H1 (cell line): ENCODE data around the gene CPA2. TPM values are rescaled to one million over a fixed set of nuclear protein-coding genes. Genes with fewer than 3 reads are reported as not detected.
A peak's percentile ranks its signal among the peaks of the same experiment; 100 is the strongest.

ENCODE experiments used
- CTCF ChIA-PET: fragments of 300-600 bp; sonication (Branson Sonifier 250); formaldehyde crosslinking; loops from one replicate; lab custom pipeline; 2021; ENCODE audit not compliant: partially characterized antibody; lab: Charles Lee
- POLR2A ChIA-PET: fragments of 300-600 bp; sonication (Branson Sonifier 250); formaldehyde crosslinking; loops from one replicate; lab custom pipeline; 2021; ENCODE audit warnings: inconsistent platforms; ENCODE audit not compliant: partially characterized antibody; lab: Charles Lee
- DNase-seq, 2 experiments: peaks; one replicate each; pipeline versions ENCODE4 v3.0.0 to v3.0.0-alpha.2; 2010 to 2022; ENCODE audit warnings: low spot score in 2 of 2, low read depth in 1 of 2, mixed read lengths in 1 of 2
- FAIRE-seq: peaks from 2 replicates; lab custom pipeline; 2011; peaks lifted over from hg19 to GRCh38; lab: Jason Lieb, UNC
- H2AFZ ChIP-seq: 2 replicates; pipeline ENCODE4 v1.8.1; 2012; ENCODE audit warnings: low read length, inconsistent platforms
- H2AK5ac ChIP-seq: 2 replicates; pipeline ENCODE4 v1.6.1; 2013; ENCODE audit warnings: low read depth, low read length
- H2BK120ac ChIP-seq: replicated peaks from 2 replicates; pipeline ENCODE3; 2013; ENCODE audit warnings: low read depth, low read length, inconsistent platforms
- H2BK12ac ChIP-seq: 2 replicates; pipeline ENCODE4 v1.6.1; 2013; ENCODE audit warnings: low read depth, low read length
- H2BK15ac ChIP-seq: 2 replicates; pipeline ENCODE4 v1.6.1; 2013; ENCODE audit warnings: low read length
- H2BK20ac ChIP-seq: 2 replicates; pipeline ENCODE4 v1.6.1; 2013; ENCODE audit warnings: low read length
- H2BK5ac ChIP-seq: 2 replicates; pipeline ENCODE4 v1.6.1; 2013; ENCODE audit warnings: low read depth, low read length
- H3K14ac ChIP-seq: 2 replicates; pipeline ENCODE4 v1.6.1; 2013; ENCODE audit warnings: inconsistent platforms; ENCODE audit not compliant: insufficient read length
- H3K18ac ChIP-seq: 2 replicates; pipeline ENCODE4 v1.6.1; 2013; ENCODE audit warnings: low read length; ENCODE audit errors: extremely low read depth
- H3K23ac ChIP-seq: 2 replicates; pipeline ENCODE4 v1.6.1; 2013; ENCODE audit warnings: inconsistent platforms; ENCODE audit not compliant: insufficient read length
- H3K23me2 ChIP-seq: 2 replicates; pipeline ENCODE4 v1.6.1; 2013; ENCODE audit warnings: low read depth, low read length
- H3K27ac ChIP-seq: 2 replicates; pipeline ENCODE4 v1.6.1; 2011; ENCODE audit warnings: low read depth, low read length, inconsistent platforms
- H3K27me3 ChIP-seq, 4 experiments: replicated peaks in 1 of 4; 1 replicate in 1 of 4; 2 replicates in 3 of 4; pipeline versions ENCODE4 v1.6.1 to v1.8.1; 2011 to 2013; ENCODE audit warnings: low read length in 3 of 4, mild to moderate bottlenecking in 3 of 4, inconsistent platforms in 2 of 4, mixed read lengths in 2 of 4, moderate library complexity in 1 of 4; ENCODE audit not compliant: control insufficient read depth in 3 of 4, insufficient read depth in 3 of 4; ENCODE audit errors: extremely low read depth in 1 of 4
- H3K36me3 ChIP-seq, 4 experiments: 2 replicates each; pipeline versions ENCODE4 v1.6.1 to v1.8.1; 2011 to 2013; ENCODE audit warnings: mild to moderate bottlenecking in 4 of 4, low read length in 3 of 4, moderate library complexity in 2 of 4, control low read depth in 1 of 4, inconsistent platforms in 1 of 4; ENCODE audit not compliant: insufficient read depth in 4 of 4, control insufficient read depth in 2 of 4
- H3K4ac ChIP-seq: replicated peaks from 2 replicates; pipeline ENCODE3; 2013; ENCODE audit warnings: low read length, low read depth, mixed read lengths, inconsistent platforms; ENCODE audit not compliant: insufficient read length
- H3K4me1 ChIP-seq, 4 experiments: replicated peaks in 1 of 4; 1 replicate in 1 of 4; 2 replicates in 3 of 4; pipeline versions ENCODE4 v1.6.1 to v1.8.1; 2011 to 2013; ENCODE audit warnings: low read length in 3 of 4, inconsistent platforms in 2 of 4, mixed read lengths in 1 of 4; ENCODE audit not compliant: insufficient read depth in 4 of 4, control insufficient read depth in 3 of 4
- H3K4me2 ChIP-seq, 2 experiments: 2 replicates each; pipeline versions ENCODE4 v1.6.1 to v1.8.1; 2011 to 2013; ENCODE audit warnings: low read depth in 2 of 2, low read length in 2 of 2, control low read depth in 1 of 2, inconsistent platforms in 1 of 2, mild to moderate bottlenecking in 1 of 2; ENCODE audit not compliant: insufficient read depth in 1 of 2
- H3K4me3 ChIP-seq, 4 experiments: fragments of 200-600, 300-600 bp in 1 of 4; sonication (generic), shearing (Covaris generic), sonication (Bioruptor Twin) in 1 of 4; 2 replicates each; pipeline versions ENCODE4 v1.5.1 to v1.8.1; 2011 to 2016; ENCODE audit warnings: low read length in 4 of 4, low read depth in 3 of 4, control low read depth in 2 of 4, inconsistent platforms in 2 of 4, mild to moderate bottlenecking in 2 of 4, mixed read lengths in 1 of 4, moderate library complexity in 1 of 4; ENCODE audit not compliant: insufficient read depth in 2 of 4; ENCODE audit errors: extremely low read depth in 1 of 4
- H3K56ac ChIP-seq: replicated peaks from 2 replicates; pipeline ENCODE3; 2013; ENCODE audit warnings: low read depth, mild to moderate bottlenecking, mixed read lengths, low read length, inconsistent platforms; ENCODE audit not compliant: insufficient read length
- H3K79me1 ChIP-seq: 2 replicates; pipeline ENCODE4 v1.6.1; 2013; ENCODE audit warnings: low read depth, low read length, control low read depth
- H3K79me2 ChIP-seq, 2 experiments: 2 replicates each; pipeline versions ENCODE4 v1.6.1 to v1.8.1; 2012 to 2013; ENCODE audit warnings: low read length in 2 of 2, mild to moderate bottlenecking in 2 of 2, inconsistent platforms in 1 of 2; ENCODE audit not compliant: insufficient read depth in 2 of 2, control insufficient read depth in 1 of 2
- H3K9ac ChIP-seq, 4 experiments: replicated peaks in 1 of 4; 1 replicate in 1 of 4; 2 replicates in 3 of 4; pipeline versions ENCODE4 v1.6.1 to v1.8.1; 2011 to 2013; ENCODE audit warnings: low read depth in 3 of 4, low read length in 3 of 4, control low read depth in 2 of 4, mild to moderate bottlenecking in 2 of 4, moderate library complexity in 2 of 4, inconsistent platforms in 1 of 4; ENCODE audit errors: extremely low read depth in 1 of 4
- H3K9me3 ChIP-seq, 2 experiments: 2 replicates each; pipeline versions ENCODE4 v1.6.1 to v1.8.1; 2012 to 2013; ENCODE audit warnings: mild to moderate bottlenecking in 2 of 2, moderate library complexity in 2 of 2, control low read depth in 1 of 2, inconsistent platforms in 1 of 2, low read depth in 1 of 2, low read length in 1 of 2, mixed read lengths in 1 of 2; ENCODE audit not compliant: insufficient read depth in 2 of 2
- H4K20me1 ChIP-seq, 2 experiments: replicated peaks in 1 of 2; 2 replicates each; pipeline versions ENCODE3 to v1.8.1; 2011 to 2013; ENCODE audit warnings: inconsistent platforms in 2 of 2, low read length in 2 of 2, mild to moderate bottlenecking in 1 of 2; ENCODE audit not compliant: insufficient read depth in 2 of 2, control insufficient read depth in 1 of 2
- H4K5ac ChIP-seq: 2 replicates; pipeline ENCODE4 v1.6.1; 2013; ENCODE audit warnings: low read length, low read depth, mixed read lengths, inconsistent platforms; ENCODE audit not compliant: insufficient read length
- H4K8ac ChIP-seq: 2 replicates; pipeline ENCODE4 v1.8.0; 2013; ENCODE audit warnings: mild to moderate bottlenecking, moderate library complexity, low read length, inconsistent platforms; ENCODE audit not compliant: insufficient read depth; ENCODE audit errors: extremely low read depth
- H4K91ac ChIP-seq: replicated peaks from 2 replicates; pipeline ENCODE3; 2013; ENCODE audit warnings: low read length, mixed read lengths, inconsistent platforms; ENCODE audit not compliant: insufficient read length
- BRCA1 ChIP-seq: IDR thresholded peaks from 2 replicates; pipeline ENCODE4 v1.6.1; 2012; ENCODE audit warnings: low read depth, low read length, improper control_type of control experiment
- CREB1 ChIP-seq: IDR thresholded peaks from 2 replicates; pipeline ENCODE4 v1.6.1; 2012; ENCODE audit warnings: inconsistent platforms
- CTCF ChIP-seq, 3 experiments: IDR thresholded peaks; 1 replicate in 2 of 3; 2 replicates in 1 of 3; pipeline versions ENCODE4 v1.5.1 to v1.6.1; 2011; ENCODE audit warnings: low read length in 3 of 3, mild to moderate bottlenecking in 3 of 3, inconsistent platforms in 2 of 3, low read depth in 1 of 3, moderate library complexity in 1 of 3; ENCODE audit not compliant: insufficient read depth in 1 of 3; ENCODE audit errors: control extremely low read depth in 1 of 3
- EGR1 ChIP-seq: IDR thresholded peaks from 2 replicates; pipeline ENCODE4 v1.6.1; 2011; ENCODE audit warnings: low read depth, low read length, borderline replicate concordance
- GTF2F1 ChIP-seq: IDR thresholded peaks from 2 replicates; pipeline ENCODE4 v1.6.1; 2012; ENCODE audit warnings: low read depth, low read length, improper control_type of control experiment, borderline replicate concordance
- RNF2 ChIP-seq: fragments of 200-900, 300-1000 bp; sonication (generic); IDR thresholded peaks from 2 replicates; pipeline ENCODE4 v1.7.1; 2016; ENCODE audit warnings: borderline replicate concordance, low read depth, mild to moderate bottlenecking, antibody characterized with exemption, low read length; ENCODE audit not compliant: poor library complexity, severe bottlenecking; ENCODE audit errors: missing control alignments
- SAP30 ChIP-seq: fragments of 300-600 bp; sonication (generic); IDR thresholded peaks from 2 replicates; pipeline ENCODE4 v1.7.1; 2012; ENCODE audit warnings: low read length, moderate library complexity, mild to moderate bottlenecking, inconsistent platforms; ENCODE audit not compliant: insufficient read depth, insufficient replicate concordance
- SIN3A ChIP-seq, 2 experiments: IDR thresholded peaks in 1 of 2; conservative IDR thresholded peaks in 1 of 2; 2 replicates each; pipeline ENCODE4 v1.6.1; 2011 to 2012; ENCODE audit warnings: low read length in 2 of 2, improper control_type of control experiment in 1 of 2, low read depth in 1 of 2, mild to moderate bottlenecking in 1 of 2
- SP1 ChIP-seq: IDR thresholded peaks from 2 replicates; pipeline ENCODE4 v1.6.1; 2011; ENCODE audit warnings: low read depth, low read length
- SUZ12 ChIP-seq: fragments of 200-600 bp; sonication (generic); IDR thresholded peaks from 2 replicates; pipeline ENCODE4 v1.6.1; 2012; ENCODE audit warnings: mild to moderate bottlenecking, inconsistent platforms, low read length, moderate library complexity, mixed read lengths
- TAF7 ChIP-seq: optimal IDR thresholded peaks from 2 replicates; pipeline ENCODE3; 2011; ENCODE audit warnings: low read depth, mild to moderate bottlenecking, inconsistent platforms, low read length, moderate library complexity, borderline replicate concordance
- WGBS, 2 experiments: shearing (Covaris generic) in 1 of 2; methylation state at CpG; one replicate each; pipeline versions ENCODE4 v1.1.6 to v1.1.7; 2013 to 2015; ENCODE audit warnings: low lambda C conversion rate in 2 of 2, mixed read lengths in 2 of 2, inconsistent platforms in 1 of 2, low coverage in 1 of 2, missing lambda C conversion rate in 1 of 2; ENCODE audit not compliant: insufficient replicate concordance in 2 of 2, insufficient coverage in 1 of 2, insufficient read length in 1 of 2; ENCODE audit errors: extremely low coverage in 1 of 2, missing lambda C conversion rate in 1 of 2; 5-methylcytosine and 5-hydroxymethylcytosine counted together
- polyA plus RNA-seq, 7 experiments: library from polyadenylated mRNA; depleted of rRNA in 3 of 7; stranded (reverse) in 5 of 7; unstranded in 2 of 7; fragments of >200 nt in 5 of 7; fragments of 200-250 nt in 2 of 7; gene quantifications; 1 replicate in 5 of 7; 2 replicates in 1 of 7; 4 replicates in 1 of 7; pipeline versions ENCODE4 v1.2.1 to v1.2.3, GENCODE V29; 2011 to 2013; ENCODE audit warnings: missing spikeins in 2 of 7, mixed read lengths in 2 of 7
- total RNA-seq: library from RNA; stranded (reverse); fragmentation: NEBNext Ultra II Directional; extraction: Animal tissue kit (Norgen Biotek cat#: 25700); gene quantifications from 2 replicates; pipeline ENCODE4 v1.2.1, GENCODE V29; 2021

Gene CPA2
- total and polyA plus RNA-seq, 2 of the 8 experiments (the other 6 are each of a cell fraction or from before 2014, with no cell fraction given) = 0.21 TPM; not detected in 1

- Histone ChIP-seq H3K56ac (no peak overlapping the region), H3K4me3 (no peak overlapping the region), H3K27ac (no peak overlapping the region), H2BK12ac (no peak overlapping the region), H3K23ac (no peak overlapping the region), H2BK120ac (no peak overlapping the region), H3K23me2 (peaks cover 1% of the 10 kb centered on the region; the same call in 1 of the 2 replicates), H3K36me3 (no peaks in the 10 kb centered on the region), H2AFZ (no peak overlapping the region), H3K4me1 (no peaks in the 10 kb centered on the region), H4K8ac (no peak overlapping the region), H3K18ac (no peak overlapping the region), H4K5ac (no peak overlapping the region), H3K27me3 (no peaks in the 10 kb centered on the region), H2BK5ac (no peak overlapping the region), H3K4ac (peak overlapping the region; percentile 7), H3K79me1 (no peaks in the 10 kb centered on the region), H3K9ac (no peak overlapping the region), H3K4me2 (no peak overlapping the region), H4K20me1 (no peaks in the 10 kb centered on the region), H2AK5ac (no peak overlapping the region), H2BK15ac (no peak overlapping the region), H4K91ac (no peak overlapping the region), H3K14ac (no peak overlapping the region), H2BK20ac (no peak overlapping the region), H3K9me3 (0 out of 4 replicates have a peak, but pooled peaks cover 0 to 2% of the 10 kb centered on the region in 2 experiments), H3K79me2 (no peaks in the 10 kb centered on the region)
- POLR2A ChIA-PET = interaction anchor here (1.2 kb wide), 1 partner anchor 200 kb away, joined by 4 read pairs; no protein-coding TSS in a partner anchor
- CTCF ChIA-PET = interaction anchor here (0.5 kb wide), 1 partner anchor 10 kb away, joined by 7 read pairs; no protein-coding TSS in a partner anchor
- WGBS, 2 experiments = 92% methylated on average over 1 of the region's 1 CpG; no CpG with 5 or more reads in 1 of the 2 experiments
- no peak for FAIRE-seq
- no peak for DNase-seq
- TF ChIP-seq GTF2F1 = no peak
- TF ChIP-seq EGR1 = no peak
- no peak for TF ChIP-seq SP1
- no peak for TF ChIP-seq SAP30
- TF ChIP-seq TAF7 = no peak
- no peak for TF ChIP-seq BRCA1
- TF ChIP-seq SIN3A (conservative IDR thresholded peaks at IDR 0.05 in 1 of 2, IDR thresholded peaks at IDR 0.05 in 1 of 2; ENCODE audit: low read depth in 1 of 2, low read length in 2 of 2) = no peak
- no peak for TF ChIP-seq SUZ12
- no peak for TF ChIP-seq CREB1
- TF ChIP-seq CTCF (IDR thresholded peaks at IDR 0.05; ENCODE audit: control extremely low read depth in 1 of 3, insufficient read depth in 1 of 3, low read depth in 1 of 3, low read length in 3 of 3) = no peak
- no peak for TF ChIP-seq RNF2
Measured at GRCh38 chr7:130286881-130287280, 20.2 kb downstream of the CPA2 start.
